GM13976 (cell line): ENCODE results near the gene FAF2.

ENCODE experiments used
- DNase-seq: peaks from one replicate; pipeline ENCODE4 v3.0.0; 2012; ENCODE audit warnings: low spot score
- in situ Hi-C: fragments of 300-500 bp; cut with MboI; formaldehyde crosslinking; loops from one replicate; pipeline ENCODE4 v1.12.0; 2022; ENCODE audit warnings: low sequenced_read_pairs, mixed read lengths, inconsistent platforms; ENCODE audit not compliant: unreplicated experiment
- TF ChIP-seq, protein P1 (sequence below): IDR thresholded peaks from 2 replicates; pipeline ENCODE4 v1.5.1; 2012; ENCODE audit warnings: borderline replicate concordance, mild to moderate bottlenecking; ENCODE audit not compliant: insufficient read depth; ENCODE audit errors: extremely low read depth, missing control alignments, control extremely low read depth

The FAF2 gene, protein sequence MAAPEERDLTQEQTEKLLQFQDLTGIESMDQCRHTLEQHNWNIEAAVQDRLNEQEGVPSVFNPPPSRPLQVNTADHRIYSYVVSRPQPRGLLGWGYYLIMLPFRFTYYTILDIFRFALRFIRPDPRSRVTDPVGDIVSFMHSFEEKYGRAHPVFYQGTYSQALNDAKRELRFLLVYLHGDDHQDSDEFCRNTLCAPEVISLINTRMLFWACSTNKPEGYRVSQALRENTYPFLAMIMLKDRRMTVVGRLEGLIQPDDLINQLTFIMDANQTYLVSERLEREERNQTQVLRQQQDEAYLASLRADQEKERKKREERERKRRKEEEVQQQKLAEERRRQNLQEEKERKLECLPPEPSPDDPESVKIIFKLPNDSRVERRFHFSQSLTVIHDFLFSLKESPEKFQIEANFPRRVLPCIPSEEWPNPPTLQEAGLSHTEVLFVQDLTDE

DNA sequence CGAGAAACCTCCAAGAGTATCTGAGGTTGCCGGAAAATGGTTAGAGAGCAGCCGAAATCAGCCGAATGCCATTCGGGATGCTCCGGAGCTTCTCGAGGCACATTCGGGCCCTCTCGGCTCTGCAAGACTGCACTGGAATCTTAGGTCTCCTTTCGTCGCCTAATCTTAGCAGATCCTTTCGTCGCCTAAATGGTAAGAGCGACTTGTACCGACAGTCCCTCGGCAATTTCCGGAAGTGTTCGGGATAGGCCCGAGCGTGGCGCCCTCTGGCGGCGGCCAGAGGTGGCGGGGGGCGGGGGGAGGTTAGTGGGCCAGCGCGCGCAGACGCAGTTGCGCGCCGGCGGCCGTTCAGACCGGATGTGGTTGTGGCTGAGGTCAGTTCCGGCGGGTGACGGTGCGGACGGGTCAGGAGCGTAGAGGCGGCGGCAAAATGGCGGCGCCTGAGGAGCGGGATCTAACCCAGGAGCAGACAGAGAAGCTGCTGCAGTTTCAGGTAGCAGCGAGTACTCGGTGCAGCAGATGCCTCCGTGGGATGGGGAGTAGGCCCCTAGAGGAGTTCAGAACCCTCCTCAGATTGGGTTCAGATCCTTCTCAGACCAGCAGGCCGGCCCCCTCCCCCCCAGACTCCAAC lies at the start of gene FAF2:
FAF2 (plus strand) TSS at position 408 of the 631 bp plus-strand sequence; CDS start at position 431, 23 bp downstream.
- in situ Hi-C loops: no loop called here
- TF ChIP-seq, protein P1, sequence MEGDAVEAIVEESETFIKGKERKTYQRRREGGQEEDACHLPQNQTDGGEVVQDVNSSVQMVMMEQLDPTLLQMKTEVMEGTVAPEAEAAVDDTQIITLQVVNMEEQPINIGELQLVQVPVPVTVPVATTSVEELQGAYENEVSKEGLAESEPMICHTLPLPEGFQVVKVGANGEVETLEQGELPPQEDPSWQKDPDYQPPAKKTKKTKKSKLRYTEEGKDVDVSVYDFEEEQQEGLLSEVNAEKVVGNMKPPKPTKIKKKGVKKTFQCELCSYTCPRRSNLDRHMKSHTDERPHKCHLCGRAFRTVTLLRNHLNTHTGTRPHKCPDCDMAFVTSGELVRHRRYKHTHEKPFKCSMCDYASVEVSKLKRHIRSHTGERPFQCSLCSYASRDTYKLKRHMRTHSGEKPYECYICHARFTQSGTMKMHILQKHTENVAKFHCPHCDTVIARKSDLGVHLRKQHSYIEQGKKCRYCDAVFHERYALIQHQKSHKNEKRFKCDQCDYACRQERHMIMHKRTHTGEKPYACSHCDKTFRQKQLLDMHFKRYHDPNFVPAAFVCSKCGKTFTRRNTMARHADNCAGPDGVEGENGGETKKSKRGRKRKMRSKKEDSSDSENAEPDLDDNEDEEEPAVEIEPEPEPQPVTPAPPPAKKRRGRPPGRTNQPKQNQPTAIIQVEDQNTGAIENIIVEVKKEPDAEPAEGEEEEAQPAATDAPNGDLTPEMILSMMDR: peak; percentile 93
- DNase-seq: peak; percentile 99

DNA sequence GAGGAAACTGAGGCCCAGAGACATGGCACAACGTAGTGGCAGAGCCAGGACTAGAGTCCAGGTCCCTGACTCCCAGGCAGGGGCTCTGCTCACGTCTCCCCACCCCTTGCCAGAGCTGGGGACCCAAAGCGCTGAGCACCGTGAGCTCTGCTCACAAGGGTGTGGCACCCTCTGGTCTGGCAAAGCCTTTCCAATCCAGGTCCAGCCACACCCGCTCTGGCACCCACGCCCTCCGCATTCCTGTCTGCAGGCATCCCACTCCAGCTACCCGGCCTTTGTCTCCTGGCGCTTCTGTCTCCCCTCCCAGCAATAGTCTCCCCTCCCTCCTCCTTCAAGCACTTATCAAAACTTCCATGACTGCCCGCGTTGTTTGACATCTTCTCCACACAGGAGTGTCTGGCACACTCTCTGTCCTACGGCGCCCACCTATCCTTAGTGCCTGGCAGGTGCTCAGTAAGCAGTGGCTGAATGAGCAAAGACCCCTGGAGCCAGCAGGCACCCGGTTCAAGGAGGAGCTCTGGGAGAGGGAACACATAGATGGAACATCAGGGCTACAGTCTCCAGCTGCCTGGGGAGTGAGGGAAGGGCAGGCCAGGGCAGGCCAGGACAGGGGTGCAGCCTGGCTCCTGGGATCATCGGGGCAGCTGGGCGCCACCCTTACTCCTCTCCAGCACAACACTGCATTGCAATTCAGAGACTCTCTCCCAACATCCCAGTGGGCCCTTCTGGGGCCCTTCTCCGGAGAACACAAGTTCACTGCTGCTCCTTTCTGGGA lies 47.6 kb upstream of the FAF2 start:
- in situ Hi-C loops: loop anchor here (25.0 kb wide), 1 partner anchor 187 kb away; no protein-coding TSS in a partner anchor
- TF ChIP-seq, protein P1: no peak
- DNase-seq: no peak

DNA sequence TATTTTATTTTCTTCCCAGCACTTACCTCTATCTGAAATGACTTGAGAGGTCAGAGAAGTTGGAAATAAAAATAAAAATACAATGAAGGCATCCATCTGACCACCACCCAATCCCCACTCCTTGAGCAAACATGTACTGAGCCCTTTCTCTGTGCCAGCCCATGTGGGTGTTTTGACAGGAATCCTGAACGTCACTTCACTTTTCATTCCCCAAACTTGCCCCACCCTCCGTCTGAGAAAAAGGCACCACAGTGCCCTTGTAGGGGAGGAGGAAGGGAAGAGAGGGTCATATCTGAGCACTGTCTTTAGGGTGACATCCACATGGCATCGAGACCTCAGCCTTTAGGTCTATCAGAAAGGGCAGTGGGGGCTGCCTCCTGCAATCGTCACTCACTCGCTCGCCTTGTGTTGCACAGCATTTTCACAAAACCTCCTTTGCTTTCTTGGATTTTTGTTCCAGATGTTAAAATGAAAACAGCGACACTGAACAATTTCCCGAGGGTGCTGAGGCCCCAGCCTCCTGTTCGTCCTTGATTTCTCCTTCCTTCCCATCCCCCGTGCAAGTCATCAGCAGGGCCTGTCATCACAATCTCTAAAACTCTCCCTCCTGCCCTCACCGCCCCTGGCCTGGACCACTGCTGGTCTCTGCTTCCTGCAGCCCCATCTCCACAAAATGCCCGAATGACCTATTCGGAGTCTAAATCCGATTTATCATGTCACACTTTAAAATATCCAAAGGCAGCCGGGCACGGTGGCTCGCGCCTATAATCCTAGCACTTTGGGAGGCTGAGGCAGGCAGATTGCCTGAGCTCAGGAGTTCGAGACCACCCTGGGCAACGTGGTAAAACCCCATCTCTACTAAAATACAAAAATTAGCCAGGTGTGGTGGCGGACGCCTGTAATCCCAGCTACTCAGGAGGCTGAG lies 46.6 kb upstream of the FAF2 start:
- in situ Hi-C loops: loop anchor here (25.0 kb wide), 1 partner anchor 186 kb away; no protein-coding TSS in a partner anchor
- no peak for DNase-seq
- TF ChIP-seq, protein P1: no peak

DNA sequence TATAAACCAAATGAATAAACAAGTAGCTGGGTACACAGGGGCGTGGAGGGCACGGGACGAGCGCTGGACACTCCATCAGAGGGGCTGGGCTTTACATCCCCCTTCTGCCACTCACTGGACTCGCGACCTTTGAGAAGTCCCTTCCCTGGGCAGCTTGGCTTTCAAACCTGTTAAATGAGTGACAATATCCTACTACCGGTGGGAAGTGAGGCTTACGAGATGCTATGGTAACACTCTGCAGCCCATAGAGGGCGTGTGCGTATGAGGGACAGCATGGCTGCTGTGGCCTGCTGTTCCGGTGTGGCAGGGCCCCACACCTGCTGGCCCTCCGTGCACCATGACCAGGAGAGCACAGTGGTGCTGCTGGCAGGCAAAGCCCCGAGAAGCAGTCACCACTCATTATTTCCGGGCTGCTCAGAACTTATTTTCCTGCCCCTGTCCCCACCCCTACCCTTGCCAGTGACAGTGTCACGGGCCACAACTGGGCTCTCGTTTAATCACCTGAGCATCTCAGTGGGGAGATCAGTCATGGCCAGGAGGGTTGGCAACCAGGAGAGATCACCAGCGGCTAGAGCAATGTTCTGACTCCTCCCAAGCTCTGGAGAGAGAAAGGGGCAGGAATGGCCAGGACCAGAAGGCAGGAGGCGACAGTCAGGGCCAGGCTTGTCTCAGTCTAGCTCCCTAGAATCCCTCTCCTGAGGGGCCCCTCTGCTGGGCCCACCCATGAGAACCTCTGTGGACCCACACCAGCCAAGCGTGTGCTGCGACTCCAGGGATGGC lies 42.3 kb upstream of the FAF2 start:
- no peak for DNase-seq
- TF ChIP-seq, protein P1: no peak
- in situ Hi-C loops: loop anchor here (25.0 kb wide), 1 partner anchor 181 kb away; no protein-coding TSS in a partner anchor

DNA sequence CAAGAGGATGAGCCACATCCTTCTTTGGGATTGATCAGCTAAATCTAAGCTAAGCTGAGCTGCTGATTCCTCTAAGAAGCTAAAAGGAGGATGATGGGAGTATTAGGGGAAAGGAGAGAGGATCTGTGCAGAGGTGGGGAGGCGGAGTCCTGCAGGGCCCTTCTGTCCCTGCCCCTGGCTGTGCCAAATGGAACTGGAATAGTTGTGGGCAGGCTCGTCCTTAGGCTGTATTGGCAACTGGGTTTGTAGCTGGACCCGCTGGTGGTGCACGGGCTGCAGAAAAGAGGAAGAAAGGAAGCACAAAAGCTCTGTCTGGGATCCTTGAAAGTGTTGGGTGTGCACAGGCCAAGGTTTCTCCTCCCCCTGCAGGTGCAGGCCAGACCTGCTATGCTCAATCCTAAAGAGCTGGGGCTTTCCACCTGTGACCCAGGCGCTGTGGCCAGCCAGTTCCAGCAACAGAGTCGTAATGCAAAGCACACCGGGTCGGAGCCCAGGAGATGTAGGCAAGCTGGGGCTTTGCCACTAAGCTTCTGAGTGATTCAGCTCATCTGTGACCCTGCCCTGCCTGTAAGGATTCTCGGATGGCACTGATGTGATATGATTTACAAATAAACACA lies 41.6 kb upstream of the FAF2 start:
- no peak for DNase-seq
- in situ Hi-C loops: loop anchor here (25.0 kb wide), 1 partner anchor 181 kb away; no protein-coding TSS in a partner anchor
- TF ChIP-seq, protein P1: no peak
